OCI-LY1 (cell line): ENCODE measurements around the gene P2RY10.

Experiments used
- H2AFZ ChIP-seq: fragments of 200-600 bp; sonication (generic), shearing (Covaris generic); 2 replicates; pipeline ENCODE4 v1.6.0; 2014; ENCODE audit warnings: antibody characterized with exemption, mild to moderate bottlenecking, low read length
- H3F3A ChIP-seq: fragments of 200-600 bp; sonication (generic), shearing (Covaris generic); 2 replicates; pipeline ENCODE4 v1.6.0; 2014; ENCODE audit warnings: mild to moderate bottlenecking, antibody characterized with exemption, low read length, moderate library complexity; ENCODE audit not compliant: insufficient read depth
- H3K27ac ChIP-seq: fragments of 200-600 bp; sonication (generic); 2 replicates; pipeline ENCODE4 v1.5.1; 2014; ENCODE audit warnings: low read length, mixed run types, mild to moderate bottlenecking, low read depth; ENCODE audit not compliant: poor library complexity, severe bottlenecking
- H3K27me3 ChIP-seq: fragments of 200-600 bp; sonication (generic); 2 replicates; pipeline ENCODE4 v1.6.0; 2014; ENCODE audit warnings: antibody characterized with exemption, mild to moderate bottlenecking, low read length, moderate library complexity; ENCODE audit not compliant: insufficient read depth
- H3K36me3 ChIP-seq: fragments of 200-600 bp; sonication (generic); 2 replicates; pipeline ENCODE4 v1.6.1; 2014; ENCODE audit warnings: mild to moderate bottlenecking, antibody characterized with exemption, low read length, moderate library complexity, mixed read lengths; ENCODE audit not compliant: insufficient read depth
- H3K4me1 ChIP-seq: fragments of 200-600 bp; sonication (generic); 2 replicates; pipeline ENCODE4 v1.5.1; 2014; ENCODE audit warnings: mild to moderate bottlenecking, low read length, moderate library complexity; ENCODE audit not compliant: insufficient read depth, severe bottlenecking
- H3K4me2 ChIP-seq: fragments of 200-600 bp; sonication (generic), shearing (Covaris generic); 2 replicates; pipeline ENCODE4 v1.6.1; 2014; ENCODE audit warnings: low read length
- H3K4me3 ChIP-seq: fragments of 200-600 bp; sonication (generic); 2 replicates; pipeline ENCODE4 v1.5.1; 2014; ENCODE audit warnings: low read length, low read depth, mild to moderate bottlenecking, mixed read lengths; ENCODE audit not compliant: poor library complexity, severe bottlenecking
- H3K79me2 ChIP-seq: fragments of 200-600 bp; shearing (Covaris generic); 2 replicates; pipeline ENCODE4 v1.6.1; 2016; ENCODE audit warnings: mixed run types, low read length, mixed read lengths; ENCODE audit not compliant: insufficient read depth
- H3K9ac ChIP-seq: fragments of 200-600 bp; sonication (generic), shearing (Covaris generic); 2 replicates; pipeline ENCODE4 v1.6.1; 2014; ENCODE audit warnings: mild to moderate bottlenecking, low read length, mixed read lengths
- H3K9me2 ChIP-seq: fragments of 200-600 bp; sonication (generic), shearing (Covaris generic); 2 replicates; pipeline ENCODE4 v1.6.1; 2014; ENCODE audit warnings: low read depth, mild to moderate bottlenecking, low read length, mixed read lengths
- H3K9me3 ChIP-seq: fragments of 200-600 bp; shearing (Covaris generic); 2 replicates; pipeline ENCODE4 v1.6.1; 2014; ENCODE audit warnings: low read length, mixed read lengths
- H4K20me1 ChIP-seq: fragments of 200-600 bp; sonication (generic), shearing (Covaris generic); 2 replicates; pipeline ENCODE4 v1.6.0; 2016; ENCODE audit warnings: mild to moderate bottlenecking, low read length; ENCODE audit not compliant: insufficient read depth
- CTCF ChIP-seq: fragments of 200-600 bp; sonication (generic), shearing (Covaris generic); IDR thresholded peaks from 2 replicates; pipeline ENCODE4 v1.5.1; 2017; ENCODE audit warnings: mild to moderate bottlenecking, antibody characterized with exemption, low read length, moderate library complexity, mixed read lengths
- EZH2 ChIP-seq: fragments of 200-600 bp; sonication (generic), shearing (Covaris generic); IDR thresholded peaks from 2 replicates; pipeline ENCODE4 v1.8.0; 2017; ENCODE audit warnings: borderline replicate concordance, mixed run types, mild to moderate bottlenecking, antibody characterized with exemption, low read length, moderate library complexity, mixed read lengths

Gene P2RY10

GRCh38 chrX:78957768-78958130 lies 12.6 kb downstream of the P2RY10 start:
- Histone ChIP-seq H3F3A (no peaks in the 10 kb centered on the region), H3K27ac (peak overlapping the region; percentile 62)

GRCh38 chrX:78958419-78959116 lies 13.4 kb downstream of the P2RY10 start:
- Histone ChIP-seq H2AFZ (no peak overlapping the region), H3K27ac (no peak overlapping the region), H3K4me1 (peaks cover 17% of the 10 kb centered on the region), H3K79me2 (no peaks in the 10 kb centered on the region), H3F3A (no peaks in the 10 kb centered on the region), H3K9me3 (no peaks in the 10 kb centered on the region), H3K4me2 (no peak overlapping the region), H4K20me1 (no peaks in the 10 kb centered on the region), H3K36me3 (peaks cover 33% of the 10 kb centered on the region), H3K4me3 (no peak overlapping the region), H3K9me2 (no peaks in the 10 kb centered on the region), H3K27me3 (no peaks in the 10 kb centered on the region), H3K9ac (no peak overlapping the region)
- TF ChIP-seq EZH2 (no peak), CTCF (no peak)

More at GRCh38 chrX:78957768-78958130, 12.6 kb downstream of the P2RY10 start:
- Histone ChIP-seq H3K79me2 (no peaks in the 10 kb centered on the region), H3K4me2 (peak overlapping the region; percentile 32; the same call in 1 of the 2 replicates), H3K4me1 (peaks cover 17% of the 10 kb centered on the region), H3K27me3 (no peaks in the 10 kb centered on the region), H3K9me3 (no peaks in the 10 kb centered on the region), H4K20me1 (no peaks in the 10 kb centered on the region), H3K9me2 (no peaks in the 10 kb centered on the region), H3K4me3 (no peak overlapping the region), H2AFZ (no peak overlapping the region), H3K9ac (no peak overlapping the region), H3K36me3 (peaks cover 39% of the 10 kb centered on the region)
- TF ChIP-seq CTCF (no peak), EZH2 (no peak)

DNA sequence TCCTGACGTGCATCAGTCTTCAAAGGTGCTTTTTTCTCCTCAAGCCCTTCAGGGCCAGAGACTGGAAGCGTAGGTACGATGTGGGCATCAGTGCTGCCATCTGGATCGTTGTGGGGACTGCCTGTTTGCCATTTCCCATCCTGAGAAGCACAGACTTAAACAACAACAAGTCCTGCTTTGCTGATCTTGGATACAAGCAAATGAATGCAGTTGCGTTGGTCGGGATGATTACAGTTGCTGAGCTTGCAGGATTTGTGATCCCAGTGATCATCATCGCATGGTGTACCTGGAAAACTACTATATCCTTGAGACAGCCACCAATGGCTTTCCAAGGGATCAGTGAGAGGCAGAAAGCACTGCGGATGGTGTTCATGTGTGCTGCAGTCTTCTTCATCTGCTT lies 15.7 kb downstream of the P2RY10 start:
- no peaks in the 10 kb centered on the region for H4K20me1 ChIP-seq
- no peak overlapping the region for H3K4me2 ChIP-seq
- no peaks in the 10 kb centered on the region for H3K79me2 ChIP-seq
- no peaks in the 10 kb centered on the region for H3K27me3 ChIP-seq
- no peaks in the 10 kb centered on the region for H3K9me2 ChIP-seq
- peaks cover 26% of the 10 kb centered on the region for H3K36me3 ChIP-seq
- no peak overlapping the region for H3K4me3 ChIP-seq
- H2AFZ ChIP-seq, result no peak overlapping the region
- H3F3A ChIP-seq, result no peaks in the 10 kb centered on the region
- peaks cover 17% of the 10 kb centered on the region for H3K4me1 ChIP-seq
- H3K9me3 ChIP-seq, result no peaks in the 10 kb centered on the region
- no peak for TF ChIP-seq EZH2
- no peak for TF ChIP-seq CTCF
- no peak overlapping the region for H3K9ac ChIP-seq
- no peak overlapping the region for H3K27ac ChIP-seq
